Common myeloid progenitor, CD34-positive (primary cell): Measurements from ENCODE around the gene C3.
"Not testable (repeated sequence)": the region's sequence is repeated elsewhere in the genome, so short reads cannot be mapped to it uniquely, and the experiment has no call there.

Experiments
- CTCF ChIA-PET: fragments of 350-600 bp; sonication (Branson Sonifier 250); formaldehyde crosslinking; loops from one replicate; lab custom pipeline; 2021; ENCODE audit warnings: antibody characterized with exemption; lab: Charles Lee
- POLR2A ChIA-PET: fragments of 350-600 bp; sonication (Branson Sonifier 250); formaldehyde crosslinking; loops from one replicate; lab custom pipeline; 2021; ENCODE audit warnings: antibody characterized with exemption; lab: Charles Lee
- DNase-seq, 3 donors: peaks; one replicate each; pipeline versions ENCODE4 v3.0.0 to v3.0.0-alpha.2; 2013
- H3K27ac ChIP-seq, 2 experiments: 1 replicate in 1 of 2; 2 replicates in 1 of 2; pipeline ENCODE4 v1.7.0; 2013; ENCODE audit warnings: inconsistent platforms in 2 of 2, low read length in 2 of 2, mild to moderate bottlenecking in 2 of 2, low read depth in 1 of 2, moderate library complexity in 1 of 2; ENCODE audit not compliant: severe bottlenecking in 2 of 2, insufficient read depth in 1 of 2, poor library complexity in 1 of 2
- H3K27me3 ChIP-seq, 5 experiments: replicated peaks in 2 of 5; 1 replicate in 3 of 5; 2 replicates in 2 of 5; pipeline versions ENCODE4 v1.6.1 to v1.7.0; 2013; ENCODE audit warnings: low read length in 4 of 5, mild to moderate bottlenecking in 2 of 5, moderate library complexity in 2 of 5, inconsistent platforms in 1 of 5; ENCODE audit not compliant: insufficient read depth in 5 of 5, control insufficient read depth in 4 of 5
- H3K36me3 ChIP-seq, 4 experiments: 1 replicate in 2 of 4; 2 replicates in 2 of 4; pipeline versions ENCODE4 v1.6.1 to v1.7.0; 2013; ENCODE audit warnings: low read length in 3 of 4, control low read depth in 1 of 4, mild to moderate bottlenecking in 1 of 4; ENCODE audit not compliant: control insufficient read depth in 4 of 4, insufficient read depth in 4 of 4
- H3K4me1 ChIP-seq, 4 experiments: 1 replicate in 3 of 4; 2 replicates in 1 of 4; pipeline versions ENCODE4 v1.6.1 to v1.7.1; 2013; ENCODE audit warnings: low read length in 3 of 4, mild to moderate bottlenecking in 3 of 4, control low read depth in 1 of 4, inconsistent platforms in 1 of 4, moderate library complexity in 1 of 4; ENCODE audit not compliant: control insufficient read depth in 4 of 4, insufficient read depth in 4 of 4; ENCODE audit errors: control extremely low read depth in 1 of 4
- H3K4me3 ChIP-seq, 7 experiments: 1 replicate in 4 of 7; 2 replicates in 3 of 7; pipeline versions ENCODE4 v1.5.1 to v1.7.0; 2013; ENCODE audit warnings: mild to moderate bottlenecking in 7 of 7, low read length in 6 of 7, moderate library complexity in 6 of 7, inconsistent platforms in 2 of 7, low read depth in 2 of 7, control low read depth in 1 of 7; ENCODE audit not compliant: insufficient read depth in 4 of 7, control insufficient read depth in 1 of 7; ENCODE audit errors: extremely low read depth in 1 of 7
- H3K9me3 ChIP-seq, 5 experiments: 1 replicate in 4 of 5; 2 replicates in 1 of 5; pipeline versions ENCODE4 v1.6.1 to v1.7.1; 2013; ENCODE audit warnings: low read length in 4 of 5, mild to moderate bottlenecking in 2 of 5, inconsistent platforms in 1 of 5, low read depth in 1 of 5, moderate library complexity in 1 of 5; ENCODE audit not compliant: control insufficient read depth in 4 of 5, insufficient read depth in 2 of 5; ENCODE audit errors: control extremely low read depth in 1 of 5
- WGBS: methylation state at CpG from one replicate; pipeline ENCODE4 v1.1.5; 2013; ENCODE audit not compliant: insufficient coverage; 5-methylcytosine and 5-hydroxymethylcytosine counted together

Gene C3

DNA sequence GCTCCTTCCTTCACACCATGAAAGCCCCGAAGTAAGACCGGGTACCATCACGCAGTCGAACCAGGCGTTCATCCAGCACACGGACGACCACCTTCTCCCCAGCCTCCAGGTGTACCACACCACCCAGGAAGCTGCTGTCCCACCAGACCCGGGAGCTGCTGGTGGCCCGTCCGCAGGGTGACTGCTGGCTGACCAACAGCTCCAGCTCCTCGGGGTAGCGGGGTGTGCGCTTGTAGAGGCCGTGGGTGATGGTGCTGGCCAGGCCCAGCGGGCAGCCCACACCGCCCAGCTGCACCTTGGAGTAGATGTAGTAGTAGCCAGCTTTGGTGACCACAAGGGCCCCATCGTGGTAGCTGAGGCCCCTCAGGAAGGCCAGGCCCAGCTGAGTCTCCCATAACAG is 55.5 kb downstream of the C3 start:
- Histone ChIP-seq H3K27me3 (peaks cover 0 to 30% (median 11%) of the 10 kb centered on the region in 5 experiments), H3K4me3 (no peak overlapping the region), H3K36me3 (no peaks in the 10 kb centered on the region), H3K9me3 (peaks cover 0 to 3% (median 0%) of the 10 kb centered on the region in 5 experiments), H3K4me1 (peaks cover 0 to 25% (median 17%) of the 10 kb centered on the region in 4 experiments), H3K27ac (no peak overlapping the region)
- ChIA-PET POLR2A (no interaction called here), CTCF (interaction anchor here (1.2 kb wide), 1 partner anchor 12 kb away, joined by 4 read pairs; no protein-coding TSS in a partner anchor)
- 97% methylated on average over 13 of the region's 17 CpGs for WGBS
- DNase-seq = no peak

DNA sequence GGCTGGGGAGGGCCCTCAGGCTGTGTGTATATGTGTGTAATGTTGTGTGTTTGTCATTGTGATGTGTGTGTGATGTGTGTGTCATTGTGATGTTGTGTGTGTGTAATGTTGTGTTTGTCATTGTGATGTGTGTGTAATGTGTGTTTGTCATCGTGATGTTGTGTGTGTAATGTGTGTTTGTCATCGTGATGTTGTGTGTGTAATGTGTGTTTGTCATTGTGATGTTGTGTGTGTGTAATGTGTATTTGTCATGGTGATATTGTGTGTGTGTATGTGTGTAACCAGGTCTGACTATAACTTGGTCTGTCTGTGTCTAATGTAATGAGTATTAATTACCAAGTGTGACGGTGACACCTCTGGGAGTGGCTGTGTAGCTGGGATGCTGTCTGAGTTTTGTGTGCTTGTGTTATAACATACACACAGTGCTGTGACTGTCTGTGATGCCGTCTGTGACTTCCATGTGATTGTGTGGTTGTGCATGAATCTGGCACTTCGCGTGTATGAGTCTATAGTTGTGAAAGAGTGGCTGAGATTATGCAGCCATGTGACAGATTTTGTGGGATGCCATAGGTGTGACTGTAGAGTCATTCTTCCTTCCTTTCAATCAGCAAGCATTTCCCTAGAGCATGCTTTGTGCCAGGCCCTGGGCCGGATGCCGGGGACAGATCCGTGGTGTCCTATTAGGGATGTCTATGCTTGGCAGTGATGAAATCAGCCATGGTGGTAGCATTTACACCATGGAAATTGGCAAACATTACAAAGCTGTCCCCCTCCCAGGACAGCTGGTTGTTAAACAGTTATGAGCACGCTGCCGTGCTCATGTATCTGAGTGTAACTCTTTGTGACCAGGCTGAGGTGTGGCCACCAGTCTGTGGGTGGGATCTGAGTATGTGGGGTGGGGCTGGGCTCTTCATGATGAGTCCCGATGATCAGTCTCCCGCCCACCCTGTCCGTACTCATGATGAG is 56.9 kb downstream of the C3 start:
- H3K36me3 ChIP-seq = no peaks in the 10 kb centered on the region
- H3K27ac ChIP-seq = no peak overlapping the region
- H3K9me3 ChIP-seq = peaks cover 0 to 3% (median 0%) of the 10 kb centered on the region in 5 experiments
- H3K27me3 ChIP-seq = peaks cover 0 to 42% (median 14%) of the 10 kb centered on the region in 5 experiments
- H3K4me3 ChIP-seq = no peak overlapping the region
- peaks cover 0 to 17% (median 8%) of the 10 kb centered on the region in 4 experiments for H3K4me1 ChIP-seq
- ChIA-PET CTCF (no interaction called here), POLR2A (no interaction called here)
- peak in 1 of 3 donors; percentile 35 for DNase-seq
- WGBS = 82% methylated on average over 5 of the region's 14 CpGs

DNA sequence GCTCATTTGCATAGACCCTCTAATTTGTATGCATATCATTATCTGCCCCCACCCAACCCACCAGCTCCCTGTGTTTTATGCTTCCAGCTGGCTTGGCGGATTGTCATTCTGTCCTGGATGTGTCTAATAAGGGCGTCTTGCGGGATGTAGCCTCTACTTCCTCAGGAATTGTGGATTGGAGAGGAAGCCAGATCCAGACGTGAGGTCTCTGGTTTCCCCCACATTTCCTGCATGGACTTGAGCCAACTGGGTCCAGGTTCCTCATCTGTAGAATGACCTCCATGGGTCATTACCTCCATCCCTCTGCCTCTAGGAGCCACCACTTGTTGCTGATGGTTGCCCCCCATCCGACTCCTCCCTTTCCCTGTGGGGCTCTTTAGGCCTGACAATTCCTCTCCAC is 57.7 kb downstream of the C3 start:
- H3K9me3 ChIP-seq = peaks cover 0 to 3% (median 0%) of the 10 kb centered on the region in 5 experiments
- H3K27me3 ChIP-seq = peaks cover 0 to 48% (median 16%) of the 10 kb centered on the region in 5 experiments
- H3K36me3 ChIP-seq = no peaks in the 10 kb centered on the region
- ChIA-PET CTCF (no interaction called here), POLR2A (no interaction called here)
- H3K4me3 ChIP-seq = no peak overlapping the region
- H3K27ac ChIP-seq = no peak overlapping the region
- 69% methylated on average over 3 of the region's 5 CpGs for WGBS
- DNase-seq = no peak
- H3K4me1 ChIP-seq = peaks cover 0 to 17% (median 8%) of the 10 kb centered on the region in 4 experiments

DNA sequence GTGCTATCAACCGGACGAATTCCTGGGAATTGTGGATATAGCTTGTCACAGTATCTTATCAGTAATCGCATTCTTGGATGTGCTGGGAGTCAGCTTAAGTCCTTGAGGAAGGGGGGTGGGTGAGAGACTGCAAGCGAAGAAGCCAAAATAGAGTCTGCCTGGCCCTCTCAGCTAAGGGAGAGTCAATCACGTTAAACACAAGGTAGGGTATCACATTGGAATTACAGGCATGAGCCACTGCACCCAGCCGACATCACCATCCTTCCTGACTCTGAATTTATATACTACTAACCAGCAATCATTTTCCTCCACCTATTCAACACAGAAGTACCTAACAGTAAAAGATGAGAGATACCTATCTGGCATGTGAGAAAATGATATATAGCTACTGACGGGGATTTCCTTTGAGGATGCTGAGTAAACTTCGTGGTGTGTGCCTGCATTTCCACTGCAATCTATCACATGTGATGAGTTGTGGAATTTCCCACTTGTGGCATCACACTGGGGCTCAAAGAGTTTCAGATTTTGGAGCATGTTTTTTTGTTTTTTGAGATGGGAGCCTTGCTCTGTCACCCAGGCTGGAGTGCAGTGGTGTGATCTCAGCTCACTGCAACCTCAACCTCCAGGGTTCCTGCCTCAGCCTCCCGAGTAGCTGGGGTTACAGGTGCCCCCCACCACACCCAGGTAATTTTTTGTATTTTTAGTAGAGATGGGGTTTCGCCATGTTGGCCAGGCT is 58.8 kb downstream of the C3 start:
- POLR2A ChIA-PET, H3K9me3 ChIP-seq, H3K4me3 ChIP-seq, H3K36me3 ChIP-seq, H3K27ac ChIP-seq: not testable (repeated sequence)
- CTCF ChIA-PET = interaction anchor here (0.8 to 1.3 kb wide), 5 partner anchors 9 to 145 kb away, joined by 3 to 5 read pairs (median 4); no protein-coding TSS in a partner anchor
- Histone ChIP-seq H3K27me3 (peaks cover 0 to 49% (median 16%) of the 10 kb centered on the region in 5 experiments), H3K4me1 (peaks cover 0 to 17% (median 5%) of the 10 kb centered on the region in 4 experiments)
- 38% methylated on average over 4 of the region's 10 CpGs for WGBS
- peak; percentile 46 to 88 (median 87) for DNase-seq

DNA sequence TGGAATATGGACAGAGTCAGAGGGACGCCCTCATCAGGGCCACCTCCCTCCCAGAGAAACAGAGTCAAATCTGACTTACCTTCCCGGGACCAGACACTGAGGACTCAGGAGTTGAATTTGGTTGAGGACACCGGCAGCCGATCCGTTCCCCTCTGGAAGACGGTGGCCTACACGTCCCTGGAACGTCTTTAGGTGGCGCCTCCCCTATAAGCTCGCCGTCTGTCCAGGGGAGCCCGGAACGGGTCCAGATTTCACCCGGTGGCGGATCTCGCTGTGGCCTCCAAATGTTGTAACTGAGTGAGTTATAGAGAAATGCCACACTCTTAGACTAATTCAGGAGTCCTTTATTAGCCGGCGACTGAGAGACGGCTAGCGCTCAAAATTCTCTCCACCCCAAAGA is 59.5 kb downstream of the C3 start:
- H3K27ac ChIP-seq = no peak overlapping the region
- peak overlapping the region in 1 of 7 experiments; percentile 48 for H3K4me3 ChIP-seq
- DNase-seq = no peak
- ChIA-PET CTCF (interaction anchor here (1.1 to 1.3 kb wide), 3 partner anchors 13 to 75 kb away, joined by 4 to 5 read pairs (median 5); no protein-coding TSS in a partner anchor), POLR2A (no interaction called here)
- H3K9me3 ChIP-seq = peaks cover 0 to 3% (median 0%) of the 10 kb centered on the region in 5 experiments
- H3K4me1 ChIP-seq = peaks cover 0 to 17% (median 5%) of the 10 kb centered on the region in 4 experiments
- no peaks in the 10 kb centered on the region for H3K36me3 ChIP-seq
- peaks cover 0 to 53% (median 16%) of the 10 kb centered on the region in 5 experiments for H3K27me3 ChIP-seq
- 25% methylated on average over 16 of the region's 20 CpGs for WGBS

DNA sequence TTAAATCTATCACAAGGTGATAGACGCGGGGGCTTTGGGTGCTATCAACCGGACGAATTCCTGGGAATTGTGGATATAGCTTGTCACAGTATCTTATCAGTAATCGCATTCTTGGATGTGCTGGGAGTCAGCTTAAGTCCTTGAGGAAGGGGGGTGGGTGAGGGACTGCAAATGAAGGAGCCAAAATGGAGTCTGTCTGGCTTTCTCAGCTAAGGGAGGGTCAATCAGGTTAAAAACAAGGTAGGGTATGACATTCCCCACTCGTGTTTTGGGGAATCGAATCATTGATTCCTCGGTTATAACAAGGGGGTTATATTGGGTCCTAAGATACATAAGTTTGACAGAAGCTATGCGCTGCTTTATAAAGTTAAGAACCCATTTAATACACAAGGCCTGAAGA is 64.1 kb downstream of the C3 start:
- 89% methylated on average over 4 of the region's 9 CpGs for WGBS
- Histone ChIP-seq H3K27me3 (peaks cover 0 to 50% (median 14%) of the 10 kb centered on the region in 5 experiments), H3K4me1 (peaks cover 0 to 24% (median 17%) of the 10 kb centered on the region in 4 experiments)
- H3K36me3 ChIP-seq, H3K27ac ChIP-seq, H3K9me3 ChIP-seq, POLR2A ChIA-PET, H3K4me3 ChIP-seq, DNase-seq: not testable (repeated sequence)
- CTCF ChIA-PET = interaction anchor here (0.7 kb wide), 1 partner anchor 72 kb away, joined by 3 read pairs; no protein-coding TSS in a partner anchor
